RWPE2 (cell line): ENCODE data around the gene DNAJB6.
A peak's percentile ranks its signal among the peaks of the same experiment; 100 is the strongest.

Experiments used
- ATAC-seq: fragments of 200-7000 bp; cut with Tn5 transposase; 3 replicates; pipeline ENCODE4 v1.9.1; 2021; ENCODE audit warnings: low read depth
- DNase-seq: peaks from one replicate; pipeline ENCODE4 v3.0.0-alpha.2; 2020; ENCODE audit warnings: low spot score
- H3K27ac ChIP-seq: fragments of 450-650 bp; 2 replicates; pipeline ENCODE4 v1.5.1; 2017; ENCODE audit warnings: mild to moderate bottlenecking; ENCODE audit not compliant: poor library complexity, severe bottlenecking
- H3K27me3 ChIP-seq: fragments of 250-450 bp; sonication (Bioruptor Pico); 2 replicates; pipeline ENCODE4 v1.5.1; 2021; ENCODE audit warnings: mild to moderate bottlenecking, moderate library complexity; ENCODE audit not compliant: insufficient read depth, poor library complexity, severe bottlenecking
- H3K36me3 ChIP-seq: fragments of 250-450 bp; sonication (Bioruptor Pico); 2 replicates; pipeline ENCODE4 v1.5.1; 2020; ENCODE audit warnings: low read depth, mild to moderate bottlenecking, moderate library complexity
- H3K4me1 ChIP-seq: fragments of 250-450 bp; sonication (Bioruptor Pico); 2 replicates; pipeline ENCODE4 v1.5.1; 2021; ENCODE audit warnings: mild to moderate bottlenecking, moderate library complexity; ENCODE audit not compliant: insufficient read depth, poor library complexity, severe bottlenecking
- H3K4me3 ChIP-seq: fragments of 250-450 bp; sonication (Bioruptor Pico); 2 replicates; pipeline ENCODE4 v1.5.1; 2021; ENCODE audit warnings: mild to moderate bottlenecking, moderate library complexity; ENCODE audit not compliant: severe bottlenecking
- H3K9me3 ChIP-seq: fragments of 250-450 bp; sonication (Bioruptor Pico); 2 replicates; pipeline ENCODE4 v1.5.1; 2021; ENCODE audit warnings: mild to moderate bottlenecking, moderate library complexity; ENCODE audit not compliant: severe bottlenecking
- TF ChIP-seq, protein P1 (sequence below): fragments of 450-650 bp; IDR thresholded peaks from one replicate; pipeline ENCODE4 v1.5.1; 2017; ENCODE audit warnings: mild to moderate bottlenecking, moderate library complexity; ENCODE audit not compliant: poor library complexity, severe bottlenecking

DNAJB6 gene

GRCh38 chr7:157309988-157310668 lies 26.7 kb upstream of the DNAJB6 start:
- ATAC-seq (peak; percentile 93), DNase-seq (no peak)
- no peaks in the 10 kb centered on the region for H3K36me3 ChIP-seq
- TF ChIP-seq, protein P1, sequence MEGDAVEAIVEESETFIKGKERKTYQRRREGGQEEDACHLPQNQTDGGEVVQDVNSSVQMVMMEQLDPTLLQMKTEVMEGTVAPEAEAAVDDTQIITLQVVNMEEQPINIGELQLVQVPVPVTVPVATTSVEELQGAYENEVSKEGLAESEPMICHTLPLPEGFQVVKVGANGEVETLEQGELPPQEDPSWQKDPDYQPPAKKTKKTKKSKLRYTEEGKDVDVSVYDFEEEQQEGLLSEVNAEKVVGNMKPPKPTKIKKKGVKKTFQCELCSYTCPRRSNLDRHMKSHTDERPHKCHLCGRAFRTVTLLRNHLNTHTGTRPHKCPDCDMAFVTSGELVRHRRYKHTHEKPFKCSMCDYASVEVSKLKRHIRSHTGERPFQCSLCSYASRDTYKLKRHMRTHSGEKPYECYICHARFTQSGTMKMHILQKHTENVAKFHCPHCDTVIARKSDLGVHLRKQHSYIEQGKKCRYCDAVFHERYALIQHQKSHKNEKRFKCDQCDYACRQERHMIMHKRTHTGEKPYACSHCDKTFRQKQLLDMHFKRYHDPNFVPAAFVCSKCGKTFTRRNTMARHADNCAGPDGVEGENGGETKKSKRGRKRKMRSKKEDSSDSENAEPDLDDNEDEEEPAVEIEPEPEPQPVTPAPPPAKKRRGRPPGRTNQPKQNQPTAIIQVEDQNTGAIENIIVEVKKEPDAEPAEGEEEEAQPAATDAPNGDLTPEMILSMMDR, result no peak
- H3K27me3 ChIP-seq, result no peaks in the 10 kb centered on the region
- H3K9me3 ChIP-seq, result no peaks in the 10 kb centered on the region
- peaks cover 22% of the 10 kb centered on the region for H3K4me1 ChIP-seq
- no peak overlapping the region for H3K4me3 ChIP-seq
- H3K27ac ChIP-seq, result peak overlapping the region; percentile 99

- Histone ChIP-seq H3K4me3 (no peak overlapping the region), H3K36me3 (no peaks in the 10 kb centered on the region), H3K27ac (peak overlapping the region; percentile 99), H3K27me3 (no peaks in the 10 kb centered on the region), H3K9me3 (no peaks in the 10 kb centered on the region), H3K4me1 (peaks cover 22% of the 10 kb centered on the region)
- TF ChIP-seq, protein P1, result no peak
- DNase-seq (no peak), ATAC-seq (no peak)
These were observed 26.1 kb upstream of the DNAJB6 start for GRCh38 chr7:157310676-157311185.

- no peaks in the 10 kb centered on the region for H3K9me3 ChIP-seq
- TF ChIP-seq, protein P1, result no peak
- ATAC-seq, result no peak
- no peak overlapping the region for H3K4me3 ChIP-seq
- H3K4me1 ChIP-seq, result peaks cover 27% of the 10 kb centered on the region
- H3K27me3 ChIP-seq, result no peaks in the 10 kb centered on the region
- no peaks in the 10 kb centered on the region for H3K36me3 ChIP-seq
- no peak for DNase-seq
- H3K27ac ChIP-seq, result no peak overlapping the region
These were observed 23.9 kb upstream of the DNAJB6 start for GRCh38 chr7:157312941-157313340.

- no peaks in the 10 kb centered on the region for H3K27me3 ChIP-seq
- no peak overlapping the region for H3K4me3 ChIP-seq
- H3K36me3 ChIP-seq, result no peaks in the 10 kb centered on the region
- DNase-seq (no peak), ATAC-seq (no peak)
- H3K27ac ChIP-seq, result no peak overlapping the region
- TF ChIP-seq, protein P1, result no peak
- H3K9me3 ChIP-seq, result no peaks in the 10 kb centered on the region
- H3K4me1 ChIP-seq, result peaks cover 34% of the 10 kb centered on the region
These were observed 23.2 kb upstream of the DNAJB6 start for GRCh38 chr7:157313645-157314044.
